ENCODE measurements around the gene KCNH6. TPM values are rescaled to one million over a fixed set of nuclear protein-coding genes. Genes with fewer than 3 reads are reported as not detected.

KCNH6 gene, protein sequence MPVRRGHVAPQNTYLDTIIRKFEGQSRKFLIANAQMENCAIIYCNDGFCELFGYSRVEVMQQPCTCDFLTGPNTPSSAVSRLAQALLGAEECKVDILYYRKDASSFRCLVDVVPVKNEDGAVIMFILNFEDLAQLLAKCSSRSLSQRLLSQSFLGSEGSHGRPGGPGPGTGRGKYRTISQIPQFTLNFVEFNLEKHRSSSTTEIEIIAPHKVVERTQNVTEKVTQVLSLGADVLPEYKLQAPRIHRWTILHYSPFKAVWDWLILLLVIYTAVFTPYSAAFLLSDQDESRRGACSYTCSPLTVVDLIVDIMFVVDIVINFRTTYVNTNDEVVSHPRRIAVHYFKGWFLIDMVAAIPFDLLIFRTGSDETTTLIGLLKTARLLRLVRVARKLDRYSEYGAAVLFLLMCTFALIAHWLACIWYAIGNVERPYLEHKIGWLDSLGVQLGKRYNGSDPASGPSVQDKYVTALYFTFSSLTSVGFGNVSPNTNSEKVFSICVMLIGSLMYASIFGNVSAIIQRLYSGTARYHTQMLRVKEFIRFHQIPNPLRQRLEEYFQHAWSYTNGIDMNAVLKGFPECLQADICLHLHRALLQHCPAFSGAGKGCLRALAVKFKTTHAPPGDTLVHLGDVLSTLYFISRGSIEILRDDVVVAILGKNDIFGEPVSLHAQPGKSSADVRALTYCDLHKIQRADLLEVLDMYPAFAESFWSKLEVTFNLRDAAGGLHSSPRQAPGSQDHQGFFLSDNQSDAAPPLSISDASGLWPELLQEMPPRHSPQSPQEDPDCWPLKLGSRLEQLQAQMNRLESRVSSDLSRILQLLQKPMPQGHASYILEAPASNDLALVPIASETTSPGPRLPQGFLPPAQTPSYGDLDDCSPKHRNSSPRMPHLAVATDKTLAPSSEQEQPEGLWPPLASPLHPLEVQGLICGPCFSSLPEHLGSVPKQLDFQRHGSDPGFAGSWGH
- total RNA-seq: not detected in 2 replicates

DNA sequence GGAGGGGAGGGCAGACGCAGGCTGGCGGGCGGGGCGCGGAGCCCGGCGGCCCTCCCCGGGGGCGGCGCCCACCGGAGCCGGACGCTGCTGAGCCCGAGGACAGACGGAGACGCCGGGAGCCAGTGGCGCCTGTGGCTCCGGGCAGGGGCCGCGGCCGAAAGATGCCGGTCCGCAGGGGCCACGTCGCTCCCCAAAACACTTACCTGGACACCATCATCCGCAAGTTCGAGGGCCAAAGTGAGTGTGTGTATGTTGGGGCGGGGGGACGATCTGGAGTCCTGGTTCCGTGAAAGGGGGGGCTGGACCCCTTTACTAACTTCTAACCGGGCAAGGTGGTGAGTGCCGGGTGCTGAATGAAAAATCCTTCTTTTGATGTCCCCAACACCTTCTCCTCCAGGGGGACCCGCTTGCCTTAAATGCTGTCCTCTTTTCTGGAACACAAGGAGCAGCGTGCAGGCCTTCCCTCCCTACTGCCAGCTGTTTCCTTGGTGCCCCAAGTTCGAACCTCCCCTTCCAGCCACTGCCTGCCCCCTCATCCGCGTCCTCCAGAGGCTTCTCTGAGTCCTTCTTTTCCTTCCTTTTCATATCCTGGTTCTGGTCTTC is at the start of gene KCNH6:
TSS of gene KCNH6 (plus strand) at position 106 of the 603 bp plus-strand sequence. CDS start at position 162, 56 bp downstream.
- no peak for DNase-seq (ENCODE audit: extremely low read depth, low read depth, low spot score)

DNA sequence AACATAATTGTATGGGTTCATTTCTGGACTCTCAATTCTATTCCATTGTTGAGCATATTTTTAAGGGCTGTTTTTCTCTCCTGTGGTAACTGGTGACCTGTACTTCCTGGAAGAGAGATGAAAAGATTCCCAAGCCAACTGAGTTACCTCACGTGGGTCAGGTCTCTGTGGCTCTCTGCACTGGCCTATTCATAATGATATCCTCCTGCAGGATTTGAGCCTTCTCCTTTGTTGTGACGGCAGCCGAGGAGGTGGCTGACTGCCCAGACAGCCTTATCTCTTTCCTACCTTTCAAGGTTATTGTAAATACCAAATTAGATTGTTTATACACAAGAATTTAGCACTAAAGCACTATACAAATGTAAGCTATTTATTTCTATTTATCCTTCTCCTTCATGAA is 49.0 kb upstream of the KCNH6 start:
- peak; percentile 74 for DNase-seq (ENCODE audit: extremely low read depth, low read depth, low spot score)

DNA sequence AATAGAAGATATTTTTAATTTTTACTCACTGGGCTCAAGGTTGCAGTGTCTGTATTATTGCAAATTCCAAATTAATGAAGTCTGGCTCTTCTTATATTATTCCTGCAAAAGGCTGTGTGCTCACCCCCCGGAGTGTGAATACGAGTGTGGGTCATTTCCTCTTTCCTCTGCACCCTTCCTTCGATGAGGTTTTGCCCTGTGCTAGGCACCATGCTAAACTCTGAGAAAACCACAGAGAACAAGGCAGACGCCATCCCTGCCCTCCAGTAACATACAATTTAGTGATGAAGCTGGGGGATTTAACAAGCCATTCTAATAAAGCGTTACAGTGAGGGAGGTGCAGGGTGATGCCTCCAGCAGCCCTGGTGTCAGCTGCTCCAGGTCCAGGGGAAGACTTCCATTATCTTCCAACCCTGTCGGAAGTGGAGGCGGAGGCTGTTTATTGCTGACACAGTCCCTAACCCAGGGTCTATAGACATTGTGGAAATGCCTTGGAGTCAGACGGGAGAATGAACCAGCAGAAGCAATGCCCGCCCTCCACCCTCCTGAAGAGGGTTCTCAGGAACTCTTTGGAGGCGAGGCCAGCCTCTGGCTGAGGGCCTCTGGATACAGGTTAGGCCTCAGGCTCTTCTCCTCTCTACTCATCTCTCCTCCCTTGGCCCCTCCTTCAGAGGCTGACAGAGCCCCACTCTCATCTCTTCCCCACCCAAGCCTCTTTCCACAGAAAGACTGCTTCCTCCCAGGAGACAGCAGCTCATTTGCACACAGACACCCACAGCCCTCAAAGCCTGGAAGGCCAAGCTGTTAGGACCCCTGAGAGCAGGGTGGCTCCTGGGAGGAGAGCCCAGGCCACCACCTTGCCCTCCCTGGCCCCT is 48.3 kb upstream of the KCNH6 start:
- DNase-seq (ENCODE audit: extremely low read depth, low read depth, low spot score): peak; percentile 25

DNA sequence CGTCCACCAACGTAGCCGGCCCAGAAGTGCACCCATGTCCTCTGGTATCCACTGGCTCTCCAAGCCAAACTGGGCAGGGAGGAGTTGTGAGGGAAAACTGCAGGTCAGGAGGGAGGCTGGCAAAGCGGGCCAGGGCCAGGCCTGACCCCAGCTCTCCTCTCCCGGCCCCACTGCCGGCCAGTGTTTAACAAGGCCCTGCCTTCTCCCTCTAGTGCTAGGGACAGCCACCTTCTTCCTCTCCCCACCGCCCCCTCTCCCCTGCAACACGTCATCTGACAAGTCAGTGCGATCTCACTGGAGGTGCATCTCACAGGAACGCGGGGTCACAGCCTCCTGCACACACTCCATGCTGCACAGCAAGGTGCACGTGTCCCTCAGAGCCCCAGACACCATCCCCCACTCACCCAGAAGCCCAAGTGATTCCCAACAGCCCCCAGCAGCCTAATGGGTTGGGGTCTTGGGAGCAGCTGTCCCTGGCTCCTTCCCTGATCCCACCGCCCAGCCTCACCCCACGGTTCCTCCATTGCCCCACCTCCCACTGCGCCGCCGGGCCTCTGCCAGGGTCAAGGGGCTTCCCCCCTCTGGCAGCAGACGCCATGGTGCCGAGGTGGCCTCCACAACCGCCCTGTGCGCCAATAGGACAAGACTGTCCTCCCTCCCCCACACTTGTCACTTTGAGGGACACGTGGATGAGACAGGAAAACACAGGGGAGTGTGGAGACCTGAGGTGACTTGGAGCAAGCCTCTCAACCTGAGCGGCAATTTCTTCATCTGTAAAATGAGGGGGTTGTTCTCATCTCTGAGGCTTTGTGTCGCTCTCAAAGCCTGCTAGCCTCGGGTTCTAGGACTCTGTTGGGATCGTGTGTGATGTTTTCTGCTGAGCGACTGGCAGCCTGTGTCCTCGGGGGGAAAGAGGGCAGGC is 47.4 kb upstream of the KCNH6 start:
- no peak for DNase-seq (ENCODE audit: extremely low read depth, low read depth, low spot score)

DNA sequence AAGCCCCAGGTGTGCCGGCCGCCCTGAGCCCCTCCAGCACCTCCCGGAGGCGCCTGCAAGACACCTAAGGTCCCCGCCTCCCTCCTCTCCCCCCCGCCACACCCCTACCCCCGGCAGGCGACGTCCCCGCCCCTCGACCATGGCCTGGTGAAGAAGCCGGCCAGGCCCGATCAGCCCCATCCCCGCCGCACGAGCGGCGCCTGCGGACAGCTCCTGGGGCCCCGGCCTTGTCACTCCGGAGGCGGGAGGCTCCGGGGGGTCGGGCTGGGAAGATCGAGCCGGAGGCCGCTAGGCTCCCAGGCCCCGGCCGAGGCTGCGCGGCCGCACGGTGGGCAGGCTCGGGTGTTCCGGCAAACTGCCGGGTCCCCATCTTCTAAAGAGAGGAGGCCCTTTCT is 46.7 kb upstream of the KCNH6 start:
- no peak for DNase-seq (ENCODE audit: extremely low read depth, low read depth, low spot score)

DNA sequence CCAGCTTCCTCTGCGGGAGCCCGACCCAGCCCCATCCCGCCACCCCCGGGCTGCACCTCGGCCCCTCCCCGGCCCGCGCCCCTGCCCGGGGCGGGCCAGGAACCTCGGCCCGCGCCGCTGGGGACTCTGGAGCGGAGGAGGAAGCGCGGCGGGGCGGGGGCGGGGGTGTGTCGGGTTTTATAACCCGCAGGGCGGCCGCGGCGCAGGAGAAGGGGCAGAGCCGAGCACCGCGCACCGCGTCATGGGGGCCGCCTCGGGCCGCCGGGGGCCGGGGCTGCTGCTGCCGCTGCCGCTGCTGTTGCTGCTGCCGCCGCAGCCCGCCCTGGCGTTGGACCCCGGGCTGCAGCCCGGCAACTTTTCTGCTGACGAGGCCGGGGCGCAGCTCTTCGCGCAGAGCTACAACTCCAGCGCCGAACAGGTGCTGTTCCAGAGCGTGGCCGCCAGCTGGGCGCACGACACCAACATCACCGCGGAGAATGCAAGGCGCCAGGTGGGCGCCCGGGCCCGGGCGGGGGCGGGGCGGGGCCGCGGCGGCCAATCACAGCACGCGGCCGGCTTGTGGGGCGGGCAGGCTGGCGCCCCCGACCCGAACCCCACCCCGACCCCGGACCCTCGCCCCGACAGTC is 46.2 kb upstream of the KCNH6 start, which contains the start of gene ACE:
TSS of gene ACE (plus strand) at position 208 of the 626 bp plus-strand sequence. CDS start at position 242, 34 bp downstream.
- no peak for DNase-seq (ENCODE audit: extremely low read depth, low read depth, low spot score)

DNA sequence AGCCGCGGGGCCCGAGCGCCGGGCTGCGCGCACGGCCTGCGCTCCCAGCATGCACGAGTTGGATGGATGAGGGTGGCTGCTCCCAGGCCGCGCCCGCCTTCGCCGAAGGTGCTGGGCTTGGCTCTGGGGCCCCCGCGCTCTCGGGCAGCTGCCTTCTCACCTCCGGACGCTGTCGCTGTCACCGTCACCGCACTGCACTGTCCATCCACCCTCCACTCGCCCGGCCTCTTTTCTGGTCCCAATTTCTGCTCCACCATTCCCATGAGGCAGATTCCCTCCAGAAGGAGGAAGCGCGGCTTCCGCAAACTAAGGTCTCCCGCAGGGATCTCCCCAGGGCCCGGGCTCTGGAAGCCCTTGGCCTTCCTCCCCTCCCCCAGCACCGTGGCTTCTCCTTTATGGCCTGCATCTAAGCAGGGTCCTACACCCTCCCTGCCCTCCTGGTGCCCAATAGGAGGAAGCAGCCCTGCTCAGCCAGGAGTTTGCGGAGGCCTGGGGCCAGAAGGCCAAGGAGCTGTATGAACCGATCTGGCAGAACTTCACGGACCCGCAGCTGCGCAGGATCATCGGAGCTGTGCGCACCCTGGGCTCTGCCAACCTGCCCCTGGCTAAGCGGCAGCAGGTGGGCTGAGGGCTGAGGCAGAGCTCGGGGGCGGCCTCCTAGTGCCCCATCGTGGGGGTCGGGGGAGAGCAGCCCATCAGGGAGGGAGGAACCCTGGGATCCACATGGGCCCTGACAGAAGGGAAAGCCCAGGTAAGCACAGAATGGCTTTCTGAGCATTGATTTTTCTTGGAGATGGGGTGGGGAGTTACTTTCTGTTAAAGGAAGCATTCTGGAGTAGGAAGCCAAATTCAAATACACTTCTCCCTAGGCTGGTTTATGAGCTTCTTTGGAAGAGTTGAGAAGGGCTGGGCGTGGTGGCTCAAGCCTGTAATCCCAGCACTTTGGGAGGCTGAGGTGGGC is 45.4 kb upstream of the KCNH6 start:
- DNase-seq (ENCODE audit: extremely low read depth, low read depth, low spot score): no peak

DNA sequence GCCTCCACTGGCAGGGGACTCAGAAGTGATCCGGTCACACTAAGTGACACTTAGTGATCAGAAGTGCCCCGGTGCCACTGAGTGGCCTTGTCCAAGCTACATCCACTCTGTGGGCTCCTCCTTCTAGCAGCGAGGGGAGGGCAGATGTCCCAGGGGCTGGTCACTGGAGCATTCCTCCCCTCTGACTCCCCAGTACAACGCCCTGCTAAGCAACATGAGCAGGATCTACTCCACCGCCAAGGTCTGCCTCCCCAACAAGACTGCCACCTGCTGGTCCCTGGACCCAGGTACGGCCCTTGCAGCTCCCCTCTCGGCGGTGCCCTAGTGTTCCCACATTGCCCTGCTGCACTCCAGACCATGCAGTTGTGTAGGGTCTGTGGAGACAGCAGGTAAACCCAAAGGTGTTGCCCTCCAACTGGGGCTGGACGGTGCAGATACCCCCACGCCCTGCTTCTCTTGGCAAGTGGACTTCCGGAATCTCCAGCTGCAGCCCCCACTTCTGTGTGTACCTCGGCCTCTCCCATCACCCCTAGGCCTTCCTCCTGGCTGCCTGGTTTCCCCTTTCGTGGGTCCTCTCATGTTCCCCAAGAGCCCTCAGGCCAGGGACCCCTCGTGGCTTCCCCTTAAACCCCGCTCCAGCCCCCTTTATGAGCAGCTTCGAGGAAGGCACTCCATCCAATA is 44.2 kb upstream of the KCNH6 start:
- DNase-seq (ENCODE audit: extremely low read depth, low read depth, low spot score): peak; percentile 41

DNA sequence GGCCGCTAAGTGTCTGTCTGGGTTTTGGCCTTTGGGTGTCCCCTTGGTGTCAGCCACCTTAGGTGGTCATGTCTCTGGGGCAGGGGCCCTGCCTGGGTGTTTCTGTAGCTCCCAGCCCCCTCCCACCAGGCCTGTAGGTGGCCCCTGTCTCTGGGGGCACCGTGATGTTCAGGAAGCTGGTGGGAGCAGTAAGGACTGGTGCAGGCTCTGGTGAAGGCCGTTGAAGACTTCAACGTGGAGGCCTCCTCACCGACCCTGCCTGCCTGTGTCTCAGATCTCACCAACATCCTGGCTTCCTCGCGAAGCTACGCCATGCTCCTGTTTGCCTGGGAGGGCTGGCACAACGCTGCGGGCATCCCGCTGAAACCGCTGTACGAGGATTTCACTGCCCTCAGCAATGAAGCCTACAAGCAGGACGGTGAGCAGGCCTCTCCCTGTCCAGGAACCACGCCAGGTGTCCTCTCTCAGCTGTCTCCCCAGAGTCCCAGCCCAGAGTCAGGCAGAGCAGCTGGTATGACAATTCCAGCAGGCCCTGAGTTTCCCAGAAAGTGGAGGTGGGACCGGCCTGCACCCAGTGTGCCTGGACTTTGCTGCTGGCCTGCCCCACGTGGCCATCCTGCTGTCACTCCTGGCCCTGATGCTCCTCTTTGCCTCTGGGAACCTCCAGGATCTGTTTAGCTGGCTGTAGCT is 43.5 kb upstream of the KCNH6 start:
- no peak for DNase-seq (ENCODE audit: extremely low read depth, low read depth, low spot score)

DNA sequence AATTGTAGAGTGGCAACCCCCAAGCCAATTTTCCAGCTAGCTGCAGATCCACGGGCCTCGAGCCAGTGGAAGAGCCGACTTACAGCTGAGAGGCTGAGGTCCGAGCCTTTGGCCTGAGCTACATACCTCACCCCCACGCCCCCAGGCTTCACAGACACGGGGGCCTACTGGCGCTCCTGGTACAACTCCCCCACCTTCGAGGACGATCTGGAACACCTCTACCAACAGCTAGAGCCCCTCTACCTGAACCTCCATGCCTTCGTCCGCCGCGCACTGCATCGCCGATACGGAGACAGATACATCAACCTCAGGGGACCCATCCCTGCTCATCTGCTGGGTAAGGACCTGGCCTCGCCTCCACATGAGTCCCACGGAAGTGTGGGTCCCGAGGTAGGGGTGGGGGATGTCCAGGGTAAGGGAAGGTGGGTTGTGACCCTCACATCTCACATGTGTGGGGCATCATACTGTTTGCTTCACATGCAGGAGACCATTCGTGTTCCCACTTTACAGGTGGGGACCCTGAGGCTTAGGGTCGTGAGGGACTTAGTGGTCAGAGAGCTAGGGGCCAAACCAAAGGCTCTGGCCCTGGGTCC is 42.9 kb upstream of the KCNH6 start:
- no peak for DNase-seq (ENCODE audit: extremely low read depth, low read depth, low spot score)

DNA sequence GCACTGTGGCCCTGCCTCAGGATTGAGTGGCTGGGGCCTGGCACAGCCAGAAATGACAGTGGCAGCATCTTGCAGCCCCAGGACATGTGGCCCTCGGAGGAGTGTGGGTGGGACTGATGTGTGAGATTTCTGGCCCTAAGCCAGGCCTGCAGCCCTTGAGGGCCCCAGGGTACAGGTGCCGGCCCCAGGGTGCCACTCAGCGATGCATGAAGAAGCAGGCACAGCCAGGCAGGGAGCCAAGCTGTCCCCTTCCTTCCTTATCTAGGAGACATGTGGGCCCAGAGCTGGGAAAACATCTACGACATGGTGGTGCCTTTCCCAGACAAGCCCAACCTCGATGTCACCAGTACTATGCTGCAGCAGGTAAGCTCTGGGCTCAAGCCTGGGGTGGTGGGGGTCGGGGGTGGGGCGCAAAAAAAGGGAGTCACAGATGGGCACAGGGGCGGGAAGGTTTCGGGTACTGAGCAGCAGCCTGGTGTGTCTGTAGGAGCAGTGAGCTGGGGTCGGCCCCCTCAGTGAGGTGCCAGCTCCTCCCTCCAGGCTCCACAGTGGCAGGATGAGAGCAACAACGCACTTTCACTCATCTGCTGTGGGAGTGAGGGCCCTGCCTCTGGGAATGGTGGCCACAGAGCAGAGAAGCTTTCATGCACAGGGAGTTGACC is 42.2 kb upstream of the KCNH6 start:
- no peak for DNase-seq (ENCODE audit: extremely low read depth, low read depth, low spot score)

DNA sequence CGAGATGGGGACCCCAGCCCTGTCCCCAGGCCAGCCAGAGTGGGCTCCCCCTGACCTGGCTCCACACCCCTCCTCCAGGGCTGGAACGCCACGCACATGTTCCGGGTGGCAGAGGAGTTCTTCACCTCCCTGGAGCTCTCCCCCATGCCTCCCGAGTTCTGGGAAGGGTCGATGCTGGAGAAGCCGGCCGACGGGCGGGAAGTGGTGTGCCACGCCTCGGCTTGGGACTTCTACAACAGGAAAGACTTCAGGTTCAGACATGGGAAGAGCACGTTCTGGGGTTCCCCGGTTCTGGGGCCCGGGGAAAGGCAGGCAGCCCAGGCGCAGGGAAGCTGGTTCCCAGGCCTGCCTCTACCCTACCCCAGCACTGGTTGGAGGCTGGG is 41.7 kb upstream of the KCNH6 start:
- no peak for DNase-seq (ENCODE audit: extremely low read depth, low read depth, low spot score)

DNA sequence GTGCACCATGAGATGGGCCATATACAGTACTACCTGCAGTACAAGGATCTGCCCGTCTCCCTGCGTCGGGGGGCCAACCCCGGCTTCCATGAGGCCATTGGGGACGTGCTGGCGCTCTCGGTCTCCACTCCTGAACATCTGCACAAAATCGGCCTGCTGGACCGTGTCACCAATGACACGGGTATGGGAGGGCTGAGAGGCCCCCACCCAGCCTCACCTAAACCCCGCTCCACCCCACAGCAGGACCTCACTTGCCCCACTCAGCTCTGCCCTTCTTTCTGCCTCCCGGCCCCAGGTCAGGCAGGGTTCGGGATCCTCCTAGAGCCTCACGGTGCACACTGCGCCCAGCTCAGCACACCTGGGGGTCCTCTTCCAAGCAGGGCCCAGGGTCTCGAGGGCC is 40.6 kb upstream of the KCNH6 start:
- no peak for DNase-seq (ENCODE audit: extremely low read depth, low read depth, low spot score)

DNA sequence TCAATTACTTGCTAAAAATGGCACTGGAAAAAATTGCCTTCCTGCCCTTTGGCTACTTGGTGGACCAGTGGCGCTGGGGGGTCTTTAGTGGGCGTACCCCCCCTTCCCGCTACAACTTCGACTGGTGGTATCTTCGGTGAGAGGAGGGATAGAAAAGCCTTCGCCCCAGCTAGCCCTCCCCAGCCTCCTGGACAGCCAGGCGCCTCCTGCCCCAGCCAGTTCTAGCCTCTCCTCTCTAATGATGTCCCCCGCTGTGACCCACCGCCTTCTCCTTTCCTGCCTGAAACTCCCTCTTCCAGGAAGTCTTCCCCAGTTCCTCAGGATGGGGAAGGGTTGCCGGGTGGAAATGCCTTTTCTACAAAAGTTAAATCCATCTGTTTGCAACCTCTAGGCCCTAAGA is 40.1 kb upstream of the KCNH6 start:
- DNase-seq (ENCODE audit: extremely low read depth, low read depth, low spot score): no peak
